Measurements from ENCODE around the gene COPG1.

DNA sequence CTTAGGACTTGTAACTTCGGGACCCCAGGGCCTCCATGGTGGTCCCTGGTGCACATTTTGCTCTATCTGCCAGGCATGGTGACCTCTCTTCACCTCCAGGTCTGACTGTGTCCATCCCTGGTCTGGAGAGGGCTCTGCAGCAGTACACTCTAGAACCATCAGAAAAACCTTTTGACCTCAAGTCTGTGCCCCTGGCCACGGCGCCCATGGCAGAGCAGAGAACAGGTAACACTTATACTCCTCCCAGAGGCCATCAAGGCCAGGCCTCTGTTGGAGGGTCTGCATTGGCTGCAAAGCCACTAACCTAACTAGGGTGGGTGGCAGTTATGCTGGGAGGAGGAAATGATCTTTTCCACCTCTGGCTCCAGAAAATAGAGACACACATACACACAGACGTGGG lies 19.0 kb downstream of the COPG1 start:
- TF ChIP-seq POLR2AphosphoS5 (IDR thresholded peaks at IDR 0.05) (no peak), CTCF (IDR thresholded peaks at IDR 0.05) (no peak), POLR2A (IDR thresholded peaks at IDR 0.05) (no peak), EP300 (IDR thresholded peaks at IDR 0.05) (no peak)
